ENCODE data around the gene SOX13. TPM values are rescaled to one million over a fixed set of nuclear protein-coding genes. Genes with fewer than 3 reads are reported as not detected.

Gene SOX13
- polyA plus RNA-seq, 1 donor (not counting 4 experiments of a cell fraction or from before 2014, with no cell fraction given): 4.9 TPM

DNA sequence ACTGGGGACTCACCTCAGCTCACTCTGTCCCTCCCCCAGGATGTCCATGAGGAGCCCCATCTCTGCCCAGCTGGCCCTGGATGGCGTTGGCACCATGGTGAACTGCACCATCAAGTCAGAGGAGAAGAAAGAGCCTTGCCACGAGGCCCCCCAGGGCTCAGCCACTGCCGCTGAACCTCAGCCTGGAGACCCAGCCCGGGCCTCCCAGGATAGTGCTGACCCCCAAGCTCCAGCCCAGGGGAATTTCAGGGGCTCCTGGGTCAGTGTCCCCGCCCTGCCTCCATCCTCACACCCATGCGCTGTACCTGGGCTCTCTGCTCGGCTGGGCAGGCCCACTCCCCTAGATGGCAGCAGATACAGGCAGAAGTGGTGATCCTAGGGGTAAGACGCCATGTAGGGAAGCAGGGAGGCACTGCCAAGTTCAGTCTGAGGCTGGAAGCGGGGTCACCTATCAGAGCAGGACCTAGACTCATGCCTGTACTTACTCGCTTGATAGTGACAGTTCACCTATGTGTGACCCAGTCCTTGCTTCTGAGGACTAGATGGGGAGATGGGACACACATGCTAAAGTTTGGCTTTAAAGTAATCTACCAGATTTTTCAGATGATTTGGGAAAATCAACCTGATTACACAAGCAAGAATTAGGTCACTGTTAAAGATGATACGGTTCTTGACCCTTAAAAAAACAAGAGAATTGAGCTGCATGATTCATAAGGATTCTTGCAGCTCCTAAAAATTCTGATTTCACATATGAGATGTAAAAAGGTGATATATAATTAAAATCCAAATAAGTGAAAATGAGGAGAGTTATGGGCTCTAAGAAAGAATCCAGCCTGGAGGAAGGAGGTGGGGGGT, 40.2 kb downstream of the SOX13 start:
- Histone ChIP-seq H3K4me3 (ENCODE audit: control insufficient read depth in 2 of 3, extremely low read depth in 1 of 3, insufficient read depth in 2 of 3, low read depth in 1 of 3, low read length in 3 of 3) (no peak overlapping the region), H3K9me1 (ENCODE audit: control insufficient read depth, extremely low read depth, insufficient read depth, low read length) (no peaks in the 10 kb centered on the region), H3K79me2 (ENCODE audit: control insufficient read depth, insufficient read depth, low read length) (no peaks in the 10 kb centered on the region), H3K27ac (ENCODE audit: control insufficient read depth, insufficient read depth, low read length) (no peak overlapping the region), H2AFZ (ENCODE audit: control insufficient read depth, low read length) (no peak overlapping the region), H4K20me1 (ENCODE audit: control insufficient read depth, extremely low read depth, insufficient read depth, low read length) (no peaks in the 10 kb centered on the region), H3K9ac (ENCODE audit: control insufficient read depth, extremely low read depth, insufficient read depth, low read length) (no peak overlapping the region), H3K36me3 (ENCODE audit: control insufficient read depth in 2 of 2, extremely low read depth in 1 of 2, insufficient read depth in 2 of 2, low read length in 2 of 2) (peaks cover 0 to 4% of the 10 kb centered on the region in 2 experiments), H3K9me3 (ENCODE audit: control insufficient read depth, low read depth, low read length) (no peaks in the 10 kb centered on the region), H3K4me2 (ENCODE audit: control insufficient read depth, extremely low read depth, insufficient read depth, low read depth, low read length) (no peak overlapping the region), H3K4me1 (ENCODE audit: control insufficient read depth, extremely low read depth, insufficient read depth, low read length) (no peaks in the 10 kb centered on the region), H3K27me3 (ENCODE audit: control insufficient read depth, extremely low read depth, insufficient read depth, low read length) (no peaks in the 10 kb centered on the region)
- FAIRE-seq: no peak
- no peak for TF ChIP-seq EZH2 (IDR thresholded peaks at IDR 0.05; ENCODE audit: low read length)
- TF ChIP-seq, protein P1, sequence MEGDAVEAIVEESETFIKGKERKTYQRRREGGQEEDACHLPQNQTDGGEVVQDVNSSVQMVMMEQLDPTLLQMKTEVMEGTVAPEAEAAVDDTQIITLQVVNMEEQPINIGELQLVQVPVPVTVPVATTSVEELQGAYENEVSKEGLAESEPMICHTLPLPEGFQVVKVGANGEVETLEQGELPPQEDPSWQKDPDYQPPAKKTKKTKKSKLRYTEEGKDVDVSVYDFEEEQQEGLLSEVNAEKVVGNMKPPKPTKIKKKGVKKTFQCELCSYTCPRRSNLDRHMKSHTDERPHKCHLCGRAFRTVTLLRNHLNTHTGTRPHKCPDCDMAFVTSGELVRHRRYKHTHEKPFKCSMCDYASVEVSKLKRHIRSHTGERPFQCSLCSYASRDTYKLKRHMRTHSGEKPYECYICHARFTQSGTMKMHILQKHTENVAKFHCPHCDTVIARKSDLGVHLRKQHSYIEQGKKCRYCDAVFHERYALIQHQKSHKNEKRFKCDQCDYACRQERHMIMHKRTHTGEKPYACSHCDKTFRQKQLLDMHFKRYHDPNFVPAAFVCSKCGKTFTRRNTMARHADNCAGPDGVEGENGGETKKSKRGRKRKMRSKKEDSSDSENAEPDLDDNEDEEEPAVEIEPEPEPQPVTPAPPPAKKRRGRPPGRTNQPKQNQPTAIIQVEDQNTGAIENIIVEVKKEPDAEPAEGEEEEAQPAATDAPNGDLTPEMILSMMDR (optimal IDR thresholded peaks at IDR 0.05 in 1 of 3, IDR thresholded peaks at IDR 0.05 in 1 of 3, conservative IDR thresholded peaks at IDR 0.05 in 1 of 3; ENCODE audit: extremely low read depth in 1 of 3, insufficient read depth in 2 of 3, low read length in 3 of 3): no peak
- no peak for DNase-seq (ENCODE audit: low read depth, low spot score)
- dilution Hi-C loops (cut with MboI; ENCODE audit: extremely low pct_ligation_motif_present, low sequenced_read_pairs): no loop called here

DNA sequence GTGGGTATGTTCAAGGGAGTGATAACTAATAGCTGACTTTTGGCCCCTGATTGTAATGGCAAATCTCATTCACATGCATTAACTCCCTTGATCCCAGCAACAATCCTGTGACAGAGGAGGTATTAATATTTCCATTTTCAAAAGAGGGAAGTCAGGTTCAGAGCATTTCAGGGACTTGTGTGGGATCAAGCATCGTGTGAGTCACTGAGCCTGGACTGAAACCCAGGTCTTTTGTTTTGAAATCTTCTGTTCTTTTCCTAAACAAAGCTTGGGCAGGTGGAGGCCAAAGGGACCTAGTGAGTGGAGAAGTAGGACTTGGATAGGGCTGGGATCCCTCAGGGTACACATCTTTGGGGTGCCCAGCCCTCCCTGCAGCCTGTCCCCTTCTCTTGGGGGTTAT, 41.0 kb downstream of the SOX13 start:
- peaks cover 0 to 4% of the 10 kb centered on the region in 2 experiments for H3K36me3 ChIP-seq (ENCODE audit: control insufficient read depth in 2 of 2, extremely low read depth in 1 of 2, insufficient read depth in 2 of 2, low read length in 2 of 2)
- H2AFZ ChIP-seq (ENCODE audit: control insufficient read depth, low read length): no peak overlapping the region
- no peak for FAIRE-seq
- dilution Hi-C loops (cut with MboI; ENCODE audit: extremely low pct_ligation_motif_present, low sequenced_read_pairs): no loop called here
- H3K27ac ChIP-seq (ENCODE audit: control insufficient read depth, insufficient read depth, low read length): no peak overlapping the region
- H3K9ac ChIP-seq (ENCODE audit: control insufficient read depth, extremely low read depth, insufficient read depth, low read length): no peak overlapping the region
- H3K4me1 ChIP-seq (ENCODE audit: control insufficient read depth, extremely low read depth, insufficient read depth, low read length): no peaks in the 10 kb centered on the region
- no peaks in the 10 kb centered on the region for H3K9me1 ChIP-seq (ENCODE audit: control insufficient read depth, extremely low read depth, insufficient read depth, low read length)
- no peak overlapping the region for H3K4me3 ChIP-seq (ENCODE audit: control insufficient read depth in 2 of 3, extremely low read depth in 1 of 3, insufficient read depth in 2 of 3, low read depth in 1 of 3, low read length in 3 of 3)
- H3K9me3 ChIP-seq (ENCODE audit: control insufficient read depth, low read depth, low read length): no peaks in the 10 kb centered on the region
- DNase-seq (ENCODE audit: low read depth, low spot score): no peak
- no peaks in the 10 kb centered on the region for H3K79me2 ChIP-seq (ENCODE audit: control insufficient read depth, insufficient read depth, low read length)
- no peaks in the 10 kb centered on the region for H3K27me3 ChIP-seq (ENCODE audit: control insufficient read depth, extremely low read depth, insufficient read depth, low read length)
- no peak overlapping the region for H3K4me2 ChIP-seq (ENCODE audit: control insufficient read depth, extremely low read depth, insufficient read depth, low read depth, low read length)
- no peak for TF ChIP-seq EZH2 (IDR thresholded peaks at IDR 0.05; ENCODE audit: low read length)
- TF ChIP-seq, protein P1 (optimal IDR thresholded peaks at IDR 0.05 in 1 of 3, IDR thresholded peaks at IDR 0.05 in 1 of 3, conservative IDR thresholded peaks at IDR 0.05 in 1 of 3; ENCODE audit: extremely low read depth in 1 of 3, insufficient read depth in 2 of 3, low read length in 3 of 3): no peak
- no peaks in the 10 kb centered on the region for H4K20me1 ChIP-seq (ENCODE audit: control insufficient read depth, extremely low read depth, insufficient read depth, low read length)
